SK-N-SH (cell line): ENCODE data around the gene OCLN.

ENCODE experiments used
- GATA2 ChIP-seq: sonication (generic); formaldehyde crosslinking; IDR thresholded peaks from 2 replicates; pipeline ENCODE4 v1.5.0; 2020; ENCODE audit warnings: mild to moderate bottlenecking, missing genetic modification reagents
- TF ChIP-seq, protein P1 (sequence below): fragments of 200-600 bp; sonication (generic); IDR thresholded peaks from 2 replicates; pipeline ENCODE4 v1.6.1; 2017; ENCODE audit warnings: antibody characterized with exemption, mild to moderate bottlenecking, moderate library complexity
- TF ChIP-seq, protein P2 (sequence below): fragments of 150-350 bp; IDR thresholded peaks from 2 replicates; pipeline ENCODE4 v1.6.1; 2017; ENCODE audit warnings: antibody characterized with exemption, low read length, low read depth, borderline replicate concordance

DNA sequence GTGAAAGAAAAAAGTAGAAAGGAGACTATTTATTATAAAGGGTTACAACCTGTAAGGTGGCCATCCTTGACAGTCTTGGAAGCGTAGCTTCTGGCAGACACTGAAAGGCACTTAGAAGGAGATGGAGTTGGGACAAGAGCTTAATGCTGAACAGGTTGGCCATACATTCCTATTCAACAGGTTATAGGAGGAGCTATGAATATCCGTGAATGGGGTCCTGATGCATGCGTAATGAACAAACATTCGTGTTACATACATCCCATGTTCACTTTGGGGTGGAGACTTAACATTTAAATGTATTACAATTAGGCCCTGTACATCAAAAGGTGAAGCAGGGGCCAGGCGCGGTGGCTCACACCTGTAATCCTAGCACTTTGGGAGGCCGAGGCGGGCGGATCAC is 34.1 kb downstream of the OCLN start:
- TF ChIP-seq, protein P1, sequence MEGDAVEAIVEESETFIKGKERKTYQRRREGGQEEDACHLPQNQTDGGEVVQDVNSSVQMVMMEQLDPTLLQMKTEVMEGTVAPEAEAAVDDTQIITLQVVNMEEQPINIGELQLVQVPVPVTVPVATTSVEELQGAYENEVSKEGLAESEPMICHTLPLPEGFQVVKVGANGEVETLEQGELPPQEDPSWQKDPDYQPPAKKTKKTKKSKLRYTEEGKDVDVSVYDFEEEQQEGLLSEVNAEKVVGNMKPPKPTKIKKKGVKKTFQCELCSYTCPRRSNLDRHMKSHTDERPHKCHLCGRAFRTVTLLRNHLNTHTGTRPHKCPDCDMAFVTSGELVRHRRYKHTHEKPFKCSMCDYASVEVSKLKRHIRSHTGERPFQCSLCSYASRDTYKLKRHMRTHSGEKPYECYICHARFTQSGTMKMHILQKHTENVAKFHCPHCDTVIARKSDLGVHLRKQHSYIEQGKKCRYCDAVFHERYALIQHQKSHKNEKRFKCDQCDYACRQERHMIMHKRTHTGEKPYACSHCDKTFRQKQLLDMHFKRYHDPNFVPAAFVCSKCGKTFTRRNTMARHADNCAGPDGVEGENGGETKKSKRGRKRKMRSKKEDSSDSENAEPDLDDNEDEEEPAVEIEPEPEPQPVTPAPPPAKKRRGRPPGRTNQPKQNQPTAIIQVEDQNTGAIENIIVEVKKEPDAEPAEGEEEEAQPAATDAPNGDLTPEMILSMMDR, result no peak
- no peak for TF ChIP-seq GATA2 (CRISPR knock-in tag)
- TF ChIP-seq, protein P2, sequence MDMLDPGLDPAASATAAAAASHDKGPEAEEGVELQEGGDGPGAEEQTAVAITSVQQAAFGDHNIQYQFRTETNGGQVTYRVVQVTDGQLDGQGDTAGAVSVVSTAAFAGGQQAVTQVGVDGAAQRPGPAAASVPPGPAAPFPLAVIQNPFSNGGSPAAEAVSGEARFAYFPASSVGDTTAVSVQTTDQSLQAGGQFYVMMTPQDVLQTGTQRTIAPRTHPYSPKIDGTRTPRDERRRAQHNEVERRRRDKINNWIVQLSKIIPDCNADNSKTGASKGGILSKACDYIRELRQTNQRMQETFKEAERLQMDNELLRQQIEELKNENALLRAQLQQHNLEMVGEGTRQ, result no peak
